CD4-positive, CD25-positive, alpha-beta regulatory T cell (primary cell): ENCODE measurements around the gene GFOD1. TPM values are rescaled to one million over a fixed set of nuclear protein-coding genes. Genes with fewer than 3 reads are reported as not detected.
A peak's percentile ranks its signal among the peaks of the same experiment; 100 is the strongest.

ENCODE experiments used
- ATAC-seq, 2 donors: fragments of 150-1000 bp; cut with Tn5 transposase; one replicate each; pipeline ENCODE4 v1.10.0; 2021; ENCODE audit warnings: low read depth in 2 of 2, moderate number of reproducible peaks in 2 of 2, moderate library complexity in 1 of 2
- DNase-seq, 3 donors: peaks; one replicate each; pipeline versions ENCODE4 v3.0.0 to v3.0.0-alpha.2; 2012 to 2022; ENCODE audit warnings: mixed read lengths in 1 of 3
- H3K27ac ChIP-seq: one replicate; pipeline ENCODE4 v1.7.0; 2013; ENCODE audit warnings: mild to moderate bottlenecking, low read length; ENCODE audit not compliant: insufficient read depth, poor library complexity, severe bottlenecking
- H3K27me3 ChIP-seq: one replicate; pipeline ENCODE4 v1.7.0; 2013; ENCODE audit warnings: low read length; ENCODE audit not compliant: control insufficient read depth, insufficient read depth
- H3K36me3 ChIP-seq: one replicate; pipeline ENCODE4 v1.7.0; 2013; ENCODE audit warnings: mild to moderate bottlenecking, low read length, moderate library complexity; ENCODE audit not compliant: control insufficient read depth, insufficient read depth
- H3K4me1 ChIP-seq: 2 replicates; pipeline ENCODE4 v1.7.0; 2013; ENCODE audit warnings: mild to moderate bottlenecking, low read length; ENCODE audit not compliant: insufficient read depth, control insufficient read depth, poor library complexity, severe bottlenecking
- H3K4me3 ChIP-seq: one replicate; pipeline ENCODE4 v1.7.0; 2013; ENCODE audit warnings: low read depth, mild to moderate bottlenecking, low read length, moderate library complexity
- H3K9me3 ChIP-seq, 2 experiments: 1 replicate in 1 of 2; 2 replicates in 1 of 2; pipeline ENCODE4 v1.7.0; 2013; ENCODE audit warnings: low read length in 2 of 2, mild to moderate bottlenecking in 1 of 2, moderate library complexity in 1 of 2; ENCODE audit not compliant: control insufficient read depth in 2 of 2
- H3K27ac Mint-ChIP-seq, 3 donors: one replicate each; pipeline ENCODE4 v1.8.0; 2020 to 2022; ENCODE audit warnings: mild to moderate bottlenecking in 3 of 3, mixed read lengths in 3 of 3, moderate library complexity in 2 of 3
- H3K27me3 Mint-ChIP-seq: one replicate; pipeline ENCODE4 v1.8.0; 2022; ENCODE audit warnings: mild to moderate bottlenecking, mixed read lengths
- H3K36me3 Mint-ChIP-seq: one replicate; pipeline ENCODE4 v1.8.0; 2020; ENCODE audit warnings: mixed read lengths
- H3K4me1 Mint-ChIP-seq, 4 donors: one replicate each; pipeline ENCODE4 v1.8.0; 2020 to 2022; ENCODE audit warnings: mixed read lengths in 4 of 4, mild to moderate bottlenecking in 1 of 4
- H3K4me3 Mint-ChIP-seq, 4 donors: one replicate each; pipeline ENCODE4 v1.8.0; 2020 to 2022; ENCODE audit warnings: mild to moderate bottlenecking in 4 of 4, mixed read lengths in 4 of 4, moderate library complexity in 3 of 4
- H3K9me3 Mint-ChIP-seq, 7 donors: one replicate each; pipeline ENCODE4 v1.8.0; 2020 to 2022; ENCODE audit warnings: mixed read lengths in 7 of 7, mild to moderate bottlenecking in 3 of 7, moderate library complexity in 2 of 7
- polyA plus RNA-seq, 4 donors: library from polyadenylated mRNA; unstranded; fragments of 300-500 nt; fragmentation: Illumina TruSeq; gene quantifications; one replicate each; pipeline ENCODE4 v1.2.3, GENCODE V29; 2021
- total RNA-seq: library from RNA; stranded (reverse); gene quantifications from one replicate; pipeline ENCODE4 v1.2.3, GENCODE V29; 2022

GFOD1 gene
- total and polyA plus RNA-seq, 5 donors from 2014 or later = 0.06 to 1.8 (median 0.17) TPM

DNA sequence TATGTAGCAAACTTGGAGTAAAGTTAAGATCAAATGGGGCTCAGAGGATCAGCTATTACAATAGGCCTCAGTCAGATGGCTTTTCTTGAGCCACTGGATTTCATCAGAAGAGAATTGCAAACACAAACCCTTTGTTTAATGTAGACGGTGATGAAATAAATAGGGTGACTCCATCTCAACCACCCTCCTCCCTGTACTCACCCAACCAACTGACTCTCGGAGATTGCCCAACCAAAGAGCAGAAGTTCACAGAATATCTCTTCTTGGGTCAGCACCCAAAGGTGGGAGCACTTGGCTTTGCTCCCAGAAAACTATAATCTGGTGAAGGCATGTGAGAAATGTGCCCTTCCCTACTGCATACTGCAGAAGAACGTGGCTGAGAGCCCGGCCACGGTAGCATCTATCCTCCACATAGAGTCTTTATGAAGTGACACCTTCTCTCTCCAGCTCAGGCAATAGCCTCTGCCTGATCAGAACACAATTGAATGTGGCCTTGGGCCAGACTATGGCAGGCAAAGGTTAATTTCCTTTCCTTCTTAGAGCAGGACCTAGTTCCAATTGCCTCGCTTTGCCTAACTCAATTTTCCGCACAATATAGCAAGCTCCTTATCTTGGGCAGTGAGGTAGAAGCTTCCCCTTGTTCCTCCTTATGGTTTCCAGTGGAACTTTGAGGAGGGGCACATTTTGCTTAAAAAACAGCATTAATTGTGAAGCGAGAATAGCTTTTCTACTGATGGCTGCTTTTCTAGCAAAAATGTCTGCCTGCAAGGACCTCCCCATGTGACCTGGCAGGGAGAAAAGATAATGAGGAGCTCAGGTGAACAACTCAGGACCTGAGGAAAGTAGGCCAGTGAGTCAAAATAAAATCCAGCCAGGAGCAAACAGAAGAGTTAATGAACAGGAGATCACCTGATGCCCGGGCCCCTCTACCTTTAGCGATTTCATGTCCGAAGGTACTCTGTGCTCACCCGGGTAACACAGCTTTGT lies 79.4 kb downstream of the GFOD1 start:
- Histone ChIP-seq H3K27ac (no peak overlapping the region), H3K36me3 (no peaks in the 10 kb centered on the region), H3K27me3 (no peaks in the 10 kb centered on the region), H3K9me3 (no peaks in the 10 kb centered on the region), H3K4me1 (no peaks in the 10 kb centered on the region), H3K4me3 (no peak overlapping the region)
- ATAC-seq = no peak
- no peak for DNase-seq
- H3K27ac Mint-ChIP-seq = no peak overlapping the region
- H3K9me3 Mint-ChIP-seq = peaks cover 0 to 4% (median 0%) of the 10 kb centered on the region in 7 donors
- no peaks in the 10 kb centered on the region for H3K36me3 Mint-ChIP-seq
- H3K27me3 Mint-ChIP-seq = peaks cover 9% of the 10 kb centered on the region
- H3K4me1 Mint-ChIP-seq = peaks cover 0 to 3% (median 0%) of the 10 kb centered on the region in 4 donors
- peak overlapping the region in 1 of 4 donors; percentile 79 for H3K4me3 Mint-ChIP-seq

DNA sequence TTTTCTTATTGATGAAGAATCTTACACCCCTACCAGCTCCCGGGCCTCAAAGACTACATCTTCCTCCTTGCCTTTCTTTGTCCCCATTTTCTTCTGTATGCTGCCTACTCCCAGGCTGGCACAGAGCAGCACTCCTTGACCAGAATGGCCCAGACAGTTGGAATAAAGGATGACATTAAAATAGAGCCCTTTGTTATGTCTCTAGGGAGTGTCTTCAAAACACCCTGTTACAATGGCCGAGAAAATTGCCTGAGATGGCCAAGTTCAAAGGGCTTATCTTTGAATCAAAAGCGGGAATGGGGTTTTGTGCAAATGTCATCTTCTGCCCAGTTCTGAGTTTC lies 80.1 kb downstream of the GFOD1 start:
- H3K4me1 ChIP-seq = no peaks in the 10 kb centered on the region
- no peak for ATAC-seq

DNA sequence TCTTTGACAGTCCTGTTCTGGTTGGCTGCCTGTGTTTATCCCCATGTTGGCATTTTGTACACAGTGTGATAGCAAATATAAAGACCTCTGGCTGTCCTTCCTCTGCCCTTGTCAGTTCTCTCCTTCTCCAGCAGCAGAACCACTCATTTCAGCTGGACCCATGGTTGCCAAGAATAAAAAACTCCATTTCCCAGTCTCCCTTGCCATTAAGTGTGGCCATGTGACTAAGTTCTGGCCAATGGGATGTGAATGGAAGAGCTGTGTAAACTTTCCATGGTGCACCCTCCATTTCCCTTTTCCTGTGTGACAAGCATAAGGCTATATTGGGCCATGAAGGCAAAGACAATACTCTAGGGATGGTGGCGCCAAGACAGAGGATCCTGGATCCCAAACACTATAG lies 80.6 kb downstream of the GFOD1 start:
- ATAC-seq = no peak
- no peak overlapping the region for H3K4me3 Mint-ChIP-seq
- DNase-seq = no peak
- H3K9me3 ChIP-seq = no peaks in the 10 kb centered on the region
- peaks cover 0 to 4% (median 0%) of the 10 kb centered on the region in 7 donors for H3K9me3 Mint-ChIP-seq
- no peaks in the 10 kb centered on the region for H3K4me1 ChIP-seq
- peaks cover 9% of the 10 kb centered on the region for H3K27me3 Mint-ChIP-seq
- peaks cover 0 to 3% (median 0%) of the 10 kb centered on the region in 4 donors for H3K4me1 Mint-ChIP-seq
- no peak overlapping the region for H3K27ac ChIP-seq
- no peaks in the 10 kb centered on the region for H3K36me3 ChIP-seq
- H3K4me3 ChIP-seq = no peak overlapping the region
- no peaks in the 10 kb centered on the region for H3K36me3 Mint-ChIP-seq
- H3K27me3 ChIP-seq = no peaks in the 10 kb centered on the region
- H3K27ac Mint-ChIP-seq = no peak overlapping the region

More for the DNA sequence above, 80.1 kb downstream of the GFOD1 start:
- Mint-ChIP-seq H3K36me3 (no peaks in the 10 kb centered on the region), H3K4me3 (peak overlapping the region in 1 of 4 donors; percentile 79), H3K9me3 (peaks cover 0 to 4% (median 0%) of the 10 kb centered on the region in 7 donors), H3K27me3 (peaks cover 9% of the 10 kb centered on the region), H3K27ac (no peak overlapping the region), H3K4me1 (peaks cover 0 to 3% (median 0%) of the 10 kb centered on the region in 4 donors)
- Histone ChIP-seq H3K27ac (no peak overlapping the region), H3K27me3 (no peaks in the 10 kb centered on the region), H3K36me3 (no peaks in the 10 kb centered on the region), H3K9me3 (no peaks in the 10 kb centered on the region), H3K4me3 (no peak overlapping the region)
- DNase-seq = no peak

GRCh38 chr6:13405961-13406477 lies 81.4 kb downstream of the GFOD1 start:
- no peak for ATAC-seq
- Mint-ChIP-seq H3K9me3 (peaks cover 0 to 4% (median 0%) of the 10 kb centered on the region in 7 donors), H3K4me1 (peaks cover 0 to 3% (median 0%) of the 10 kb centered on the region in 4 donors), H3K4me3 (no peak overlapping the region), H3K36me3 (no peaks in the 10 kb centered on the region), H3K27ac (no peak overlapping the region), H3K27me3 (peaks cover 12% of the 10 kb centered on the region)
- H3K4me3 ChIP-seq = no peak overlapping the region
- no peaks in the 10 kb centered on the region for H3K36me3 ChIP-seq
- H3K4me1 ChIP-seq = no peaks in the 10 kb centered on the region
- no peak overlapping the region for H3K27ac ChIP-seq
- no peaks in the 10 kb centered on the region for H3K9me3 ChIP-seq
- no peak for DNase-seq
- no peaks in the 10 kb centered on the region for H3K27me3 ChIP-seq

DNA sequence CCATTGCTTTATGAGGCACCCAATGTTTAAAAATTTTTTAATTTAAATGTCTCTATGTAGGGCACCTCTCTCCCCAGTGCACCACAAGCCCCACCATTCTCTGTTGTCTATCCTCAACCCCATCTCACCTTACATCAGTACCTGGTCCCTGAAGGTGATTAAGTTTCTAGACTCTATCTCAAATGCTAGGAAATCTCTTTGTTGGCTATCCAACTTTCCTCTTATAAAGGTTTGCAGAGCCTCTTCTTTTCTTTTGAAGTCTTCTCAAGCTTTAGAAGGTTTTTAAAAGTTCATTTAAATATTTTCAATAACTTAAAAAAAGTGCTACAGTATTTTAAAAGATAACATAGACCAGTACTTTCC lies 82.5 kb downstream of the GFOD1 start:
- no peak overlapping the region for H3K27ac Mint-ChIP-seq
- peaks cover 0 to 4% (median 0%) of the 10 kb centered on the region in 7 donors for H3K9me3 Mint-ChIP-seq
- Histone ChIP-seq H3K36me3 (no peaks in the 10 kb centered on the region), H3K9me3 (no peaks in the 10 kb centered on the region), H3K4me1 (no peaks in the 10 kb centered on the region), H3K27me3 (no peaks in the 10 kb centered on the region), H3K4me3 (no peak overlapping the region), H3K27ac (no peak overlapping the region)
- H3K4me1 Mint-ChIP-seq = no peaks in the 10 kb centered on the region
- H3K27me3 Mint-ChIP-seq = peaks cover 13% of the 10 kb centered on the region
- DNase-seq (no peak), ATAC-seq (no peak)
- no peaks in the 10 kb centered on the region for H3K36me3 Mint-ChIP-seq
- no peak overlapping the region for H3K4me3 Mint-ChIP-seq

- Histone ChIP-seq H3K27ac (no peak overlapping the region), H3K36me3 (no peaks in the 10 kb centered on the region), H3K27me3 (no peaks in the 10 kb centered on the region), H3K4me1 (no peaks in the 10 kb centered on the region), H3K9me3 (no peaks in the 10 kb centered on the region), H3K4me3 (no peak overlapping the region)
- H3K36me3 Mint-ChIP-seq = no peaks in the 10 kb centered on the region
- H3K4me1 Mint-ChIP-seq = no peaks in the 10 kb centered on the region
- peaks cover 13% of the 10 kb centered on the region for H3K27me3 Mint-ChIP-seq
- no peak overlapping the region for H3K27ac Mint-ChIP-seq
- H3K4me3 Mint-ChIP-seq = no peak overlapping the region
- ATAC-seq (no peak), DNase-seq (no peak)
- H3K9me3 Mint-ChIP-seq = peaks cover 0 to 4% (median 0%) of the 10 kb centered on the region in 7 donors
Measured at GRCh38 chr6:13404228-13404891, 83.0 kb downstream of the GFOD1 start.

- Mint-ChIP-seq H3K27me3 (peaks cover 13% of the 10 kb centered on the region), H3K36me3 (no peaks in the 10 kb centered on the region), H3K4me1 (no peaks in the 10 kb centered on the region), H3K9me3 (peaks cover 0 to 4% (median 0%) of the 10 kb centered on the region in 7 donors), H3K27ac (no peak overlapping the region), H3K4me3 (no peak overlapping the region)
- H3K9me3 ChIP-seq = no peaks in the 10 kb centered on the region
- no peaks in the 10 kb centered on the region for H3K4me1 ChIP-seq
- ATAC-seq (no peak), DNase-seq (no peak)
- H3K27me3 ChIP-seq = no peaks in the 10 kb centered on the region
- H3K36me3 ChIP-seq = no peaks in the 10 kb centered on the region
- H3K4me3 ChIP-seq = no peak overlapping the region
- H3K27ac ChIP-seq = no peak overlapping the region
Measured at GRCh38 chr6:13402711-13403110, 84.7 kb downstream of the GFOD1 start.
